Activated B cell treated with CpG ODN at 0.5 μM for 24 hours (primary cell): ENCODE results near the gene DNAJC25. TPM values are rescaled to one million over a fixed set of nuclear protein-coding genes. Genes with fewer than 3 reads are reported as not detected.

Experiments
- ATAC-seq: fragments of 200-7000 bp; cut with Tn5 transposase; one replicate; pipeline ENCODE4 v1.10.0; 2021; ENCODE audit warnings: low read depth, mild to moderate bottlenecking, moderate library complexity
- CTCF ChIA-PET: fragments of 350-600 bp; sonication (Branson Sonifier 250); formaldehyde crosslinking; loops from one replicate; lab custom pipeline; 2021; ENCODE audit warnings: antibody characterized with exemption; lab: Charles Lee
- POLR2A ChIA-PET: fragments of 350-600 bp; sonication (Branson Sonifier 250); formaldehyde crosslinking; loops from one replicate; lab custom pipeline; 2021; ENCODE audit warnings: antibody characterized with exemption; lab: Charles Lee
- DNase-seq: peaks from one replicate; pipeline ENCODE4 v3.0.0; 2022
- H3K27ac Mint-ChIP-seq: one replicate; pipeline ENCODE4 v1.8.0; 2020; ENCODE audit warnings: mixed read lengths
- H3K27me3 Mint-ChIP-seq: one replicate; pipeline ENCODE4 v1.8.0; 2021; ENCODE audit warnings: mixed read lengths
- H3K36me3 Mint-ChIP-seq: one replicate; pipeline ENCODE4 v1.8.0; 2021; ENCODE audit warnings: low read depth, mixed read lengths
- H3K4me1 Mint-ChIP-seq: one replicate; pipeline ENCODE4 v1.8.0; 2021; ENCODE audit warnings: mixed read lengths
- H3K4me3 Mint-ChIP-seq: one replicate; pipeline ENCODE4 v1.8.0; 2020; ENCODE audit warnings: mild to moderate bottlenecking, mixed read lengths
- H3K9me3 Mint-ChIP-seq: one replicate; pipeline ENCODE4 v1.8.0; 2020; ENCODE audit warnings: mixed read lengths
- CTCF ChIP-seq: fragments of 200-600 bp; IDR thresholded peaks from one replicate; pipeline ENCODE4 v1.8.0; 2022; ENCODE audit warnings: antibody characterized with exemption, mild to moderate bottlenecking
- intact Hi-C: fragments of 100-400 bp; cut with micrococcal nuclease; formaldehyde crosslinking; loops from one replicate; pipeline ENCODE4 v1.15.1; 2024
- total RNA-seq: library from RNA; stranded (reverse); gene quantifications from 2 replicates; pipeline ENCODE4 v1.2.3, GENCODE V29; 2022

The DNAJC25 gene
- total RNA-seq, 1 donor from 2014 or later, result 4.3 TPM

GRCh38 chr9:111676116-111676515, 45.0 kb downstream of the DNAJC25 start:
- no peak for DNase-seq
- CTCF ChIA-PET, result interaction anchor here (0.6 kb wide), 1 partner anchor 21 kb away, joined by 3 read pairs; no protein-coding TSS in a partner anchor
- H3K36me3 Mint-ChIP-seq, result peaks cover 24% of the 10 kb centered on the region

GRCh38 chr9:111678293-111678692, 47.2 kb downstream of the DNAJC25 start:
- no peaks in the 10 kb centered on the region for H3K9me3 Mint-ChIP-seq
- CTCF ChIA-PET, result no interaction called here
- no peak overlapping the region for H3K4me3 Mint-ChIP-seq

More at GRCh38 chr9:111676116-111676515, 45.0 kb downstream of the DNAJC25 start:
- no peak overlapping the region for H3K27ac Mint-ChIP-seq
- H3K27me3 Mint-ChIP-seq, result no peaks in the 10 kb centered on the region
- TF ChIP-seq CTCF, result no peak
- no peak overlapping the region for H3K4me3 Mint-ChIP-seq
- no peaks in the 10 kb centered on the region for H3K4me1 Mint-ChIP-seq
- intact Hi-C loops, result no loop called here
- no peaks in the 10 kb centered on the region for H3K9me3 Mint-ChIP-seq
- ATAC-seq, result no peak
- POLR2A ChIA-PET, result no interaction called here

GRCh38 chr9:111679199-111679598, 48.1 kb downstream of the DNAJC25 start:
- H3K36me3 Mint-ChIP-seq, result peaks cover 20% of the 10 kb centered on the region
- ATAC-seq (no peak), DNase-seq (no peak)
- H3K9me3 Mint-ChIP-seq, result no peaks in the 10 kb centered on the region
- ChIA-PET POLR2A (interaction anchor here (0.5 kb wide), 1 partner anchor 1697 kb away, joined by 5 read pairs; no protein-coding TSS in a partner anchor), CTCF (no interaction called here)
- no peaks in the 10 kb centered on the region for H3K4me1 Mint-ChIP-seq
- intact Hi-C loops, result no loop called here
- H3K27ac Mint-ChIP-seq, result no peak overlapping the region
- TF ChIP-seq CTCF, result no peak
- no peaks in the 10 kb centered on the region for H3K27me3 Mint-ChIP-seq
- no peak overlapping the region for H3K4me3 Mint-ChIP-seq

More at GRCh38 chr9:111678293-111678692, 47.2 kb downstream of the DNAJC25 start:
- Mint-ChIP-seq H3K27ac (no peak overlapping the region), H3K27me3 (no peaks in the 10 kb centered on the region), H3K36me3 (peaks cover 20% of the 10 kb centered on the region), H3K4me1 (no peaks in the 10 kb centered on the region)
- TF ChIP-seq CTCF, result no peak
- no peak for DNase-seq
- ATAC-seq, result no peak
- intact Hi-C loops, result no loop called here
- POLR2A ChIA-PET, result no interaction called here

GRCh38 chr9:111683392-111683791, 52.3 kb downstream of the DNAJC25 start:
- no peaks in the 10 kb centered on the region for H3K27me3 Mint-ChIP-seq
- ChIA-PET POLR2A (no interaction called here), CTCF (no interaction called here)
- ATAC-seq, result no peak
- H3K4me3 Mint-ChIP-seq, result no peak overlapping the region
- intact Hi-C loops, result no loop called here
- H3K9me3 Mint-ChIP-seq, result no peaks in the 10 kb centered on the region
- no peak for TF ChIP-seq CTCF
- H3K27ac Mint-ChIP-seq, result no peak overlapping the region
- peaks cover 6% of the 10 kb centered on the region for H3K36me3 Mint-ChIP-seq
- no peaks in the 10 kb centered on the region for H3K4me1 Mint-ChIP-seq
- no peak for DNase-seq

GRCh38 chr9:111691672-111692329, 60.7 kb downstream of the DNAJC25 start:
- H3K4me3 Mint-ChIP-seq, result no peak overlapping the region
- no peak for TF ChIP-seq CTCF
- no peaks in the 10 kb centered on the region for H3K9me3 Mint-ChIP-seq
- H3K27ac Mint-ChIP-seq, result no peak overlapping the region
- intact Hi-C loops, result loop anchor here (1.0 kb wide), 1 partner anchor 94 kb away; no protein-coding TSS in a partner anchor
- no peak for DNase-seq
- POLR2A ChIA-PET, result no interaction called here
- no peak for ATAC-seq
- H3K27me3 Mint-ChIP-seq, result no peaks in the 10 kb centered on the region
- H3K36me3 Mint-ChIP-seq, result no peaks in the 10 kb centered on the region
- H3K4me1 Mint-ChIP-seq, result no peaks in the 10 kb centered on the region
- CTCF ChIA-PET, result interaction anchor here (0.8 kb wide), 1 partner anchor 94 kb away, joined by 4 read pairs; no protein-coding TSS in a partner anchor
